GM12878 (cell line): ENCODE measurements around the gene ACTL8. TPM values are rescaled to one million over a fixed set of nuclear protein-coding genes. Genes with fewer than 3 reads are reported as not detected.

Experiments
- ATAC-seq: fragments of 200-7000 bp; cut with Tn5 transposase; 3 replicates; pipeline ENCODE4 v1.9.1; 2020; ENCODE audit warnings: mild to moderate bottlenecking, moderate library complexity
- BruUV-seq: library from RNA; stranded (reverse); fragments of 400-500 nt; replicated peaks from 2 replicates; lab custom pipeline; 2021; lab: Mats Ljungman, UMichigan
- CTCF ChIA-PET: fragments of 300-600 bp; sonication (Branson Sonifier 250); formaldehyde crosslinking; extraction: SDS; loops from one replicate; lab custom pipeline; 2021; ENCODE audit warnings: inconsistent platforms; lab: Yijun Ruan, JAX
- POLR2A ChIA-PET: fragments of 350-600 bp; formaldehyde crosslinking; extraction: SDS; loops from one replicate; lab custom pipeline; 2021; ENCODE audit warnings: inconsistent platforms; lab: Charles Lee
- RAD21 ChIA-PET: fragments of 300-600 bp; sonication (Branson Sonifier 250); formaldehyde crosslinking; loops from one replicate; lab custom pipeline; 2023; ENCODE audit warnings: antibody characterized with exemption; ENCODE audit not compliant: unreplicated experiment; lab: Charles Lee
- SMC1A ChIA-PET: fragments of 300-600 bp; sonication (Branson Sonifier 250); formaldehyde crosslinking; loops from one replicate; lab custom pipeline; 2023; ENCODE audit not compliant: unreplicated experiment, uncharacterized antibody; lab: Charles Lee
- DNase-seq: peaks from one replicate; pipeline ENCODE4 v3.0.0-alpha.2; 2011; ENCODE audit warnings: low read depth, low spot score
- FAIRE-seq: peaks from 3 replicates; lab custom pipeline; 2011; peaks lifted over from hg19 to GRCh38; lab: Jason Lieb, UNC
- H2AFZ ChIP-seq: 2 replicates; pipeline ENCODE4 v1.6.0; 2011; ENCODE audit warnings: low read depth, low read length, control low read depth; ENCODE audit not compliant: control insufficient read depth
- H3K27ac ChIP-seq: 2 replicates; pipeline ENCODE4 v1.5.1; 2011; ENCODE audit warnings: control low read depth; ENCODE audit not compliant: control insufficient read depth, insufficient read depth
- H3K27me3 ChIP-seq, 2 experiments: replicated peaks in 1 of 2; 2 replicates each; pipeline versions ENCODE4 v1.6.0 to v1.6.1; 2011; ENCODE audit warnings: low read length in 1 of 2; ENCODE audit not compliant: control insufficient read depth in 2 of 2, insufficient read depth in 2 of 2
- H3K36me3 ChIP-seq, 2 experiments: 2 replicates each; pipeline ENCODE4 v1.5.1; 2011; ENCODE audit warnings: low read length in 1 of 2; ENCODE audit not compliant: control insufficient read depth in 2 of 2, insufficient read depth in 2 of 2
- H3K4me1 ChIP-seq: 2 replicates; pipeline ENCODE4 v1.6.1; 2011; ENCODE audit warnings: mild to moderate bottlenecking, low read length, moderate library complexity, mixed read lengths; ENCODE audit not compliant: control insufficient read depth, insufficient read depth
- H3K4me2 ChIP-seq: 2 replicates; pipeline ENCODE4 v1.6.0; 2011; ENCODE audit warnings: control low read depth; ENCODE audit not compliant: control insufficient read depth, insufficient read depth
- H3K4me3 ChIP-seq: fragments of 200-600 bp; sonication (generic); 2 replicates; pipeline ENCODE4 v1.5.1; 2016
- H3K79me2 ChIP-seq: 2 replicates; pipeline ENCODE4 v1.6.0; 2011; ENCODE audit warnings: low read length; ENCODE audit not compliant: control insufficient read depth, insufficient read depth
- H3K9ac ChIP-seq: 2 replicates; pipeline ENCODE4 v1.8.0; 2011; ENCODE audit warnings: low read length, control low read depth, mixed read lengths; ENCODE audit not compliant: control insufficient read depth, insufficient read depth
- H3K9me3 ChIP-seq: replicated peaks from 3 replicates; pipeline ENCODE4 v1.5.1; 2011; ENCODE audit warnings: mild to moderate bottlenecking, low read length; ENCODE audit not compliant: control insufficient read depth, insufficient read depth
- H4K20me1 ChIP-seq: 2 replicates; pipeline ENCODE4 v1.6.0; 2011; ENCODE audit not compliant: control insufficient read depth, insufficient read depth
- ASH2L ChIP-seq: fragments of 300-600, 200-600 bp; sonication (generic); IDR thresholded peaks from 2 replicates; pipeline ENCODE4 v1.6.1; 2017; ENCODE audit warnings: low read depth, mild to moderate bottlenecking, borderline replicate concordance
- ESRRA ChIP-seq: IDR thresholded peaks from 2 replicates; pipeline ENCODE4 v1.6.1; 2012; ENCODE audit warnings: mild to moderate bottlenecking, low read length, improper control_type of control experiment
- FOS ChIP-seq: IDR thresholded peaks from 3 replicates; pipeline ENCODE4 v1.6.1; 2011; ENCODE audit warnings: borderline replicate concordance; ENCODE audit not compliant: insufficient read length; ENCODE audit errors: extremely low read depth
- NFYA ChIP-seq: IDR thresholded peaks from 2 replicates; pipeline ENCODE4 v1.6.1; 2011; ENCODE audit warnings: low read depth, mild to moderate bottlenecking, low read length, improper control_type of control experiment, borderline replicate concordance
- PAX5 ChIP-seq: IDR thresholded peaks from 2 replicates; pipeline ENCODE4 v1.6.1; 2011; ENCODE audit warnings: low read depth, low read length, borderline replicate concordance
- POU2F2 ChIP-seq: IDR thresholded peaks from 3 replicates; pipeline ENCODE4 v1.6.1; 2011; ENCODE audit warnings: low read depth, mild to moderate bottlenecking, low read length, borderline replicate concordance
- SKIL ChIP-seq: fragments of 450-650 bp; IDR thresholded peaks from 2 replicates; pipeline ENCODE4 v1.6.1; 2017; ENCODE audit warnings: mild to moderate bottlenecking, low read depth, inconsistent platforms; ENCODE audit not compliant: poor library complexity, severe bottlenecking
- SMARCA5 ChIP-seq: fragments of 450-650 bp; IDR thresholded peaks from 2 replicates; pipeline ENCODE4 v1.6.1; 2017; ENCODE audit warnings: mild to moderate bottlenecking
- TCF3 ChIP-seq: IDR thresholded peaks from 2 replicates; pipeline ENCODE4 v1.6.1; 2012; ENCODE audit warnings: low read depth, mild to moderate bottlenecking, low read length, borderline replicate concordance; ENCODE audit not compliant: insufficient read depth
- ZBTB4 ChIP-seq: fragments of 450-650 bp; formaldehyde crosslinking; IDR thresholded peaks from 2 replicates; pipeline ENCODE4 v1.4.0; 2022; ENCODE audit warnings: mild to moderate bottlenecking, moderate library complexity
- ZBTB40 ChIP-seq: fragments of 450-650 bp; IDR thresholded peaks from 2 replicates; pipeline ENCODE4 v1.6.1; 2016; ENCODE audit warnings: mild to moderate bottlenecking, moderate library complexity, borderline replicate concordance
- ZNF384 ChIP-seq: IDR thresholded peaks from 2 replicates; pipeline ENCODE4 v1.6.1; 2012; ENCODE audit warnings: low read depth, mild to moderate bottlenecking, low read length, improper control_type of control experiment, borderline replicate concordance
- ZSCAN29 ChIP-seq: fragments of 450-650 bp; IDR thresholded peaks from 2 replicates; pipeline ENCODE4 v1.6.1; 2017; ENCODE audit warnings: mild to moderate bottlenecking, moderate library complexity
- ZZZ3 ChIP-seq: IDR thresholded peaks from 2 replicates; pipeline ENCODE4 v1.6.1; 2011; ENCODE audit warnings: low read depth; ENCODE audit not compliant: control insufficient read depth, insufficient read length
- WGBS: methylation state at CpG from one replicate; pipeline ENCODE4 v1.1.6; 2016; ENCODE audit warnings: low lambda C conversion rate; ENCODE audit not compliant: insufficient replicate concordance, insufficient coverage; ENCODE audit errors: missing lambda C conversion rate; 5-methylcytosine and 5-hydroxymethylcytosine counted together
- in situ Hi-C: fragments of 300-500 bp; cut with MboI; formaldehyde crosslinking; loops from 9 replicates; pipeline ENCODE4 v1.14.3; 2018; ENCODE audit warnings: mixed read lengths
- intact Hi-C: fragments of 100-400 bp; cut with micrococcal nuclease; formaldehyde crosslinking; loops from one replicate; pipeline ENCODE4 v1.14.2; 2022; ENCODE audit not compliant: unreplicated experiment
- polyA plus RNA-seq, 11 experiments: library from polyadenylated mRNA; depleted of rRNA in 4 of 11; unstranded in 6 of 11; stranded (reverse) in 5 of 11; fragments of >200 nt; fragmentation: Nextera tagmentation in 4 of 11; fragmentation: Illumina TruSeq in 1 of 11; extraction: Ambion mirVana in 4 of 11; extraction: Trizol in 1 of 11; gene quantifications; 1 replicate in 1 of 11; 2 replicates in 10 of 11; pipeline versions ENCODE4 v1.2.1 to v1.2.3, GENCODE V29; 2011 to 2016; ENCODE audit warnings: inconsistent platforms in 2 of 11, missing spikeins in 2 of 11, low read depth in 1 of 11
- total RNA-seq, 4 experiments: library from RNA; depleted of rRNA in 3 of 4; stranded (reverse); fragments of >200 nt in 3 of 4; fragmentation: Illumina TruSeq in 1 of 4; extraction: Trizol in 1 of 4; gene quantifications; 2 replicates each; pipeline versions ENCODE4 v1.2.1 to v1.2.3, GENCODE V29; 2013 to 2021

ACTL8 gene
- total and polyA plus RNA-seq, 10 of the 15 experiments (the other 5 are each of a cell fraction or from before 2014, with no cell fraction given) = 0.05 to 0.27 TPM; not detected in 8

- no peak overlapping the region for H3K9ac ChIP-seq
- DNase-seq (no peak), ATAC-seq (no peak), FAIRE-seq (no peak)
- no peaks in the 10 kb centered on the region for H4K20me1 ChIP-seq
- intact Hi-C loops (no loop called here), in situ Hi-C loops (no loop called here)
- ChIA-PET POLR2A (no interaction called here), CTCF (no interaction called here), SMC1A (no interaction called here), RAD21 (no interaction called here)
- H3K27ac ChIP-seq = no peak overlapping the region
- no peaks in the 10 kb centered on the region for H3K36me3 ChIP-seq
- H3K9me3 ChIP-seq = no peaks in the 10 kb centered on the region
- no peak overlapping the region for H3K4me3 ChIP-seq
- H2AFZ ChIP-seq = no peak overlapping the region
- H3K79me2 ChIP-seq = no peaks in the 10 kb centered on the region
- H3K27me3 ChIP-seq = no peaks in the 10 kb centered on the region; a peak in 1 of 4 replicates
- BruUV-seq = no TSS peak
- no peak overlapping the region for H3K4me2 ChIP-seq
- H3K4me1 ChIP-seq = no peaks in the 10 kb centered on the region
- 32% methylated on average over 5 of the region's 5 CpGs for WGBS
- TF ChIP-seq SKIL (no peak), ZSCAN29 (no peak), ZZZ3 (no peak), NFYA (no peak), SMARCA5 (no peak), PAX5 (no peak), ASH2L (no peak), ESRRA (no peak), ZBTB40 (no peak), ZNF384 (no peak), FOS (no peak), TCF3 (no peak), POU2F2 (no peak), ZBTB4 (CRISPR knock-in tag) (no peak)
Observed at GRCh38 chr1:17852383-17852782, 97.2 kb downstream of the ACTL8 start.
